Mononuclear cell (primary cell): Measurements from ENCODE around the gene GEMIN8. TPM values are rescaled to one million over a fixed set of nuclear protein-coding genes. Genes with fewer than 3 reads are reported as not detected.

Experiments used
- H3K27me3 ChIP-seq: 2 replicates; pipeline ENCODE4 v1.6.0; 2011; ENCODE audit warnings: low read length, control low read depth; ENCODE audit not compliant: insufficient read depth
- H3K4me1 ChIP-seq: 2 replicates; pipeline ENCODE4 v1.5.1; 2011; ENCODE audit warnings: mild to moderate bottlenecking, low read length, control low read depth; ENCODE audit not compliant: insufficient read depth
- H3K4me3 ChIP-seq: 2 replicates; pipeline ENCODE4 v1.5.1; 2011; ENCODE audit warnings: mild to moderate bottlenecking, low read length, moderate library complexity
- H3K9me3 ChIP-seq: 2 replicates; pipeline ENCODE4 v1.5.1; 2011; ENCODE audit warnings: low read depth, mild to moderate bottlenecking, control low read depth, low read length
- total RNA-seq: library from RNA; depleted of rRNA; stranded (reverse); fragments of >200 nt; gene quantifications from one replicate; pipeline ENCODE4 v1.2.3, GENCODE V29; 2012

Gene GEMIN8
- total RNA-seq: 6.1 TPM

GRCh38 chrX:14029425-14030173 is at the start of gene GEMIN8:
Gene GEMIN8 (minus strand): TSS chrX:14029892. CDS start chrX:14021478, 8,414 bp downstream.
- Histone ChIP-seq H3K9me3 (no peaks in the 10 kb centered on the region), H3K4me1 (peaks cover 28% of the 10 kb centered on the region), H3K27me3 (no peaks in the 10 kb centered on the region), H3K4me3 (peak within 1 kb of the TSS; percentile 70)

DNA sequence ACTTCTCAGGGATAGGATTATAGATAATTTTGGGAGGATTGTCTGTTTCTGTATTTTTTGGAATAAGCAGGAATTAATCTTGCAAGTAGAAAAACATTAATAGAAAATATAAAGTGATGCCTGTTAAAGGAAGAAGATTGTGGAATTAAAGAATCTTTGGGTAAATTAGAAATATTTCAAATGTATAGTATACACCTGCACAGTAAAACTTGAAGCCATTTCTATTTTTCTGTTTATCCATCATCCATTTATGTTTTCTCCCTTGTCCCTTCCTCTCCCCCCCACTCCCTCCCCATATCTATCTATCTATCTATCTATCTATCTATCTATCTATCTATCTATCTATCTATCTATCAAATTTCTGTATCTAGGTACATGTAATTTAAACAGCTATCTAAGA is 46.9 kb upstream of the GEMIN8 start:
- no peaks in the 10 kb centered on the region for H3K4me1 ChIP-seq
- no peak overlapping the region for H3K4me3 ChIP-seq
- no peaks in the 10 kb centered on the region for H3K9me3 ChIP-seq
- no peaks in the 10 kb centered on the region for H3K27me3 ChIP-seq

DNA sequence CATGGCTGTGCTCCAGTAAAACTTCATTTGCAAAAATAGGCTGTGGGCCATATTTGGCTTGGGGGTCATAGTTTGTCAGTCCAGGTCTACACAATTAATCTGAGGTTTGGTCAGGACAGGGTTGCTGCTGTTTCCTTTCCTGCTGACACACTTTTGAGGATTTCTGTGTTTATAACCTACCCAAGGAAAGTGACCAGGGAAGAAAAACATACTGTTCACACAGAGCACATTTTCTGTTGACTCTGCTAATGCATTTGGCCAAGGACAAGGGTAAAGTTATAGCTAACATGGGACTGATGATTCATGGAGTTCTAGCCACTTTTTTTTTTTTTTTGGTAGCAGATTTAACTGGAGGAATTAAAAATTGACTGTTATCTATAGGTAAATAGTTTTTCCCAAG is 43.9 kb upstream of the GEMIN8 start:
- H3K27me3 ChIP-seq: no peaks in the 10 kb centered on the region
- no peaks in the 10 kb centered on the region for H3K4me1 ChIP-seq
- H3K4me3 ChIP-seq: no peak overlapping the region
- H3K9me3 ChIP-seq: no peaks in the 10 kb centered on the region

DNA sequence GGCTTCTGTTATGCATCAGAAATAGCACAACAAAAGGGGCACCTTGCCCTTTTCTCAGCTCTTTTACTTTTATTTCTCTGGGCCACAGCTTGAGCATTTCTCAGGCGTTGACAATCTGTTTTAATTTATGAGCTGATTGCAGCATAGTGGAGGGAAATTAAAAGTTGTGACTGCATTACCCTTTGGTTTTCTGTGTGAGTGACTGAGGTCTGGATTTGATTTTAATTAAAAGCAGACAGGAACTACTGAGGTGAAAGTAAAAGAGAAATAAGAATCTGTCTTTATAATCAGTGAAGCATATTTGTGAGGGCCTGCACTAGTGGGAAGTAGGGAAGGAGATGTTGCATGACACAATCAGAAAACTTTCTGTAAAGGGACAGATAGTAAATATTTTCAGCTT is 43.4 kb upstream of the GEMIN8 start:
- no peaks in the 10 kb centered on the region for H3K4me1 ChIP-seq
- no peaks in the 10 kb centered on the region for H3K27me3 ChIP-seq
- no peak overlapping the region for H3K4me3 ChIP-seq
- no peaks in the 10 kb centered on the region for H3K9me3 ChIP-seq

DNA sequence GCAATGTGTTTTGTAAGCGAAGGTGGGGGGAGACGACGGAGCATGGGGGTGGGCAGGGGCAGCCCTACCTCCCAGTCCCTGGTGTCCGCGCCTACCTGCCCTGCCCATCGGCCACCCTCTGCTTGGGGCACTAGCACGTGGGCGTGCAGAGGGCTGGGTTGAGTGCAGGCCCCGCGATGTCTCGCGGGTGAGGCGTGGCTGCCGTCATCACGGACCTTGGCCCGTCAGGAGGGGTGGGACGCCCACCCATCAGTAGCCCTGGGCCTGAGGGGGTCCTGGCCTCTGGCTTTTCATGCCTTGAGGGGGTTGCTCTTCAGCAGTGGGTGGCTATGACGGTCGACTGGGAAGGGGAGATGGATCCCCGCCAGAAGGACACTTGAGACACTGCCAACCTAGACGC is 36.1 kb upstream of the GEMIN8 start:
- Histone ChIP-seq H3K4me1 (no peaks in the 10 kb centered on the region), H3K4me3 (no peak overlapping the region), H3K9me3 (no peaks in the 10 kb centered on the region)

DNA sequence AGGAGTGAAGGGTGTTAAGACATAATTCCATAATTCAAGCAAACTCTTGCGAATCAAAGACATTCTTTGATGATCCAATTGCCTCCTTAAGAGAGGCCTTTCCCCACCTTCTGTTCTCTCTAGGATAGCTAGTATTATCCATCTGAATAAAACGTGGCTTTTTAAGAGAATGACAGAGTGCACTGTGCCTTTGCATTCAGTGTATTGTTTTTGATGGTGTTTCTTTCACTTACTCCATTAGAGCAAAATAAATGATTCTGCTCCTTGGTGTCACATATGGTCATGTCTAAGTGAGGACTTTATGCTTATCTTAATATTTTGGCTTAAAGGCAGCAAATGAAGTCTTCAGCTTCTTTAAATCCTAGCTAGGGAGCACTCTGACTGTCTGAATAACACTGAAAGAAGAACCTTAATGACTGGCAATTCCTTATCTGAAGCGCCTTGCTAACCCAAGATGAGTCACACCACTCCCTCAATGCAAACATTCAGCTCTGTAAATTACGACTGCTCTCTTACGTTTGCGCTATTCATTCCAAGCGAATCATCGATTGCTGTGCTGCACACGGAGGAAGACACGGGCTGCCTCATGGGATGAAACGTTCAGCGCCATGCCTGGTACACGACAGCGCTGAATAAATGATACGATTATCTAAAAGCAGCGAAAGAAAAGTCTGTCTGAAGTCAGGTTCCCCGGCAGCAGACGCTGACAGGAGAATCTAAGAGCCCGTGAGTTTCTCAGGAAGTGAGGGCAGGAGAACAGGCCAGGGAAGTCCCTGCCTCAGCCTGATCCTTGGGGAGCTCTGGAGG is 35.1 kb upstream of the GEMIN8 start:
- Histone ChIP-seq H3K9me3 (no peaks in the 10 kb centered on the region), H3K4me3 (no peak overlapping the region), H3K27me3 (no peaks in the 10 kb centered on the region), H3K4me1 (no peaks in the 10 kb centered on the region)

More for the DNA sequence above, 36.1 kb upstream of the GEMIN8 start:
- H3K27me3 ChIP-seq: no peaks in the 10 kb centered on the region

GRCh38 chrX:14062524-14062923 is 32.8 kb upstream of the GEMIN8 start:
- Histone ChIP-seq H3K4me3 (no peak overlapping the region), H3K9me3 (no peaks in the 10 kb centered on the region), H3K4me1 (no peaks in the 10 kb centered on the region), H3K27me3 (no peaks in the 10 kb centered on the region)

DNA sequence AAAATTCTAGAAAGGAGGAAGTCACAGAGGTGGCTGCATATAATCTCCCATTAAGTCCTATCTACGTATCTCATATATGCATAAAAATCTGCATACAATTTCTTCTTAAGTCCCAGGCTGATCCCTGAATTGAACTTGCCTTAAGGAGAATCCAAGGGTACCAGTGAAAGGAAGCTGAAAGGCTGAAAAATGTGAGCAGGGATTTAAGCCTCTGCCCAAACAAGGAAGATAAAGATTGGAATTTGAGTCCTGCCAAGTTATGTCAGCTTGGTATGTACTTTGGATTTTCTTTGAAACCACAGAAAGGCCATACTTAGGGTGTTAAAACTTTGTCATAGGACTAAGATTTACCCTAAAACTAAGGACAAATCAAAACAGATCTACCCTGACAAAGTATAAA is 26.5 kb upstream of the GEMIN8 start:
- Histone ChIP-seq H3K27me3 (no peaks in the 10 kb centered on the region), H3K4me1 (no peaks in the 10 kb centered on the region)

DNA sequence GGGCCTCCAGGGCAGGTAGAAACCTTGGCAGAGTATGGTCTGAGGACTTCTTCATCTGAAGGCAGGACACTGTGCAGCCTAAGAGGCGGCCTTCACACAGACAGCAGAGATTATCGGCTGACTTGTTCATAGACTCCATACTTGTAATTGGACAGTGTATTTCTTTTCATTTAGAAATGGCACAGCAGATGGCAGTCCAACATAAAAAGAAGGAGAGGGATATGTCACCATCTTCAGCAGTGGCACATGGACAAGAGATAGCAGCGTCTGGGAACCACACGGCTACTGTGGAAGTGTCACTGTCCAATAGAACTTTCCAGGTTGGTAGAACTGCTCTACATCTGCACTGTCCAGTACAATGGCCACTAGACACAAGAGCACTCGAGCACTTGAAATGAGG is 21.7 kb upstream of the GEMIN8 start:
- Histone ChIP-seq H3K27me3 (peaks cover 7% of the 10 kb centered on the region), H3K4me3 (no peak overlapping the region), H3K4me1 (no peaks in the 10 kb centered on the region), H3K9me3 (no peaks in the 10 kb centered on the region)

More for the DNA sequence above, 26.5 kb upstream of the GEMIN8 start:
- Histone ChIP-seq H3K4me3 (no peak overlapping the region), H3K9me3 (no peaks in the 10 kb centered on the region)

GRCh38 chrX:14050709-14051108 is 21.0 kb upstream of the GEMIN8 start:
- peaks cover 7% of the 10 kb centered on the region for H3K27me3 ChIP-seq
- no peak overlapping the region for H3K4me3 ChIP-seq
- no peaks in the 10 kb centered on the region for H3K9me3 ChIP-seq
- H3K4me1 ChIP-seq: no peaks in the 10 kb centered on the region

GRCh38 chrX:14043209-14043608 is 13.5 kb upstream of the GEMIN8 start:
- no peak overlapping the region for H3K4me3 ChIP-seq

GRCh38 chrX:14039344-14039743 is 9.7 kb upstream of the GEMIN8 start:
- Histone ChIP-seq H3K4me3 (no peak overlapping the region), H3K4me1 (peaks cover 6% of the 10 kb centered on the region), H3K27me3 (no peaks in the 10 kb centered on the region), H3K9me3 (no peaks in the 10 kb centered on the region)

More at GRCh38 chrX:14043209-14043608, 13.5 kb upstream of the GEMIN8 start:
- Histone ChIP-seq H3K4me1 (peaks cover 6% of the 10 kb centered on the region), H3K27me3 (no peaks in the 10 kb centered on the region), H3K9me3 (no peaks in the 10 kb centered on the region)

DNA sequence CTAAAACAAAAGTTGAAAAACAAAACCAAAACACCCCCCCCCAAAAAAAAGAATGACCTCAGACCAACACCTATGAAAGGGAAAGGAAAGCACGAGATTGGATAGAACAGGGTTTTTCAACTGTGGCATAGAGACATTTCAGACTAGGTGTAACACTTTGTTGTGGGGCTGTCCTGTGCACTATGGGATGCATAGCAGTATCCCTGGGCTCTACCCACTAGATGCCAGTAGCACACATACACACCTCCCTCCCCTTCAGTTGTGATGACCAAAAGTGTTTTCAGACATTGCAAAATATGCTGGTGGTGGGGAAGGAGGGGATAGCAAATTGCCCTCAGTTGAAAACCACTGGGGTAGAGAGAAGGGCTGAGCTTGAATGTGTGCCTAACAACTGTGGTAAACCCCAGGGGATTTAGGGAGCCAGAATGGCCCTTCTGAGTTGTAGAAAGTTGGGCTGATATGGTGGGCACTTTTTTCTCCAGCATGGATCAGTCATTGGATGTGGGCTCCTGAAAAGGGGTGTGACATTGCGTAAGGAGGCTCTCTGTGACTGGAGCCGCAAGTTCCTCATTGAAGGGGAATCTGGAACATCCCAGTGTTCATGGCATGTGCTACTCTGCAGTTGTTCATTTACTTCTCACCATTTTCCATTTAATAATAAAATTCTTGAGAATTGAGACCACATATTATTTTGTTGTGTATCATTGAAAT is 8.8 kb upstream of the GEMIN8 start:
- H3K9me3 ChIP-seq: no peaks in the 10 kb centered on the region
- no peaks in the 10 kb centered on the region for H3K27me3 ChIP-seq
- H3K4me3 ChIP-seq: no peak overlapping the region
- H3K4me1 ChIP-seq: peaks cover 6% of the 10 kb centered on the region

DNA sequence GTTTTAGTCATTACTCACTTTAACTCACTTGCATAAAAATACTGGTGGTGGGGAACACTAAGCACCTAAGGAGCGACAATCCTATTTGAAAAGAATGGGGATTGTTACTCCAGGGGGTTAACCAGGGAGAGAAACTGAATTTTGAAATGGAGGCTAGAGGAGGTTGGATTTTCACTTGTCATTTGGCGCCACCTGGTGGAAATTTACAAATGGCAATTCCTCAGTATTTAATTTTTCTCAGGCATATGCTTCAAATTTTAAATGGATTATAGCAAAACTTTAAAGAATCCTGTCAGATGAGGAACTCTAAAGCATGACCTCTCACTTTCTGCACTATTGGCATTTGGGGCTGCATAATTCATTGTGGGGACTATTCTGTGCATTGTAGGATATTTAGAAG is 2.7 kb upstream of the GEMIN8 start:
- H3K9me3 ChIP-seq: no peaks in the 10 kb centered on the region
- H3K4me3 ChIP-seq: no peak overlapping the region
- peaks cover 23% of the 10 kb centered on the region for H3K4me1 ChIP-seq
- no peaks in the 10 kb centered on the region for H3K27me3 ChIP-seq

GRCh38 chrX:14030174-14030530 is 460 bp upstream of the GEMIN8 start:
- Histone ChIP-seq H3K4me1 (peaks cover 28% of the 10 kb centered on the region), H3K27me3 (no peaks in the 10 kb centered on the region), H3K4me3 (peak overlapping the region; percentile 70), H3K9me3 (no peaks in the 10 kb centered on the region)
